HepG2 (cell line): ENCODE data around the gene GRAMD1A. TPM values are rescaled to one million over a fixed set of nuclear protein-coding genes. Genes with fewer than 3 reads are reported as not detected.
"Not testable (repeated sequence)": the region's sequence is repeated elsewhere in the genome, so short reads cannot be mapped to it uniquely, and the experiment has no call there.

Experiments
- ATAC-seq: fragments of 200-7000 bp; cut with Tn5 transposase; 3 replicates; pipeline ENCODE4 v1.9.1; 2020; ENCODE audit warnings: mild to moderate bottlenecking, moderate library complexity
- BruUV-seq: library from RNA; stranded (reverse); fragments of 400-500 nt; replicated peaks from 2 replicates; lab custom pipeline; 2021; lab: Mats Ljungman, UMichigan
- CTCF ChIA-PET: fragments of 300-600 bp; formaldehyde crosslinking; extraction: SDS; loops from one replicate; lab custom pipeline; 2021; ENCODE audit warnings: low total read pairs, inconsistent platforms, low intra/inter-chr PET ratio; lab: Yijun Ruan, JAX
- POLR2A ChIA-PET: fragments of 350-600 bp; sonication (Branson Sonifier 250); formaldehyde crosslinking; loops from one replicate; lab custom pipeline; 2020; ENCODE audit warnings: antibody characterized with exemption, inconsistent platforms; lab: Yijun Ruan, JAX
- DNase-seq: peaks from one replicate; pipeline ENCODE4 v3.0.0-alpha.2; 2015; ENCODE audit warnings: low spot score
- FAIRE-seq: peaks from 3 replicates; lab custom pipeline; 2011; peaks lifted over from hg19 to GRCh38; lab: Jason Lieb, UNC
- H2AFZ ChIP-seq: one replicate; pipeline ENCODE4 v1.6.1; 2011; ENCODE audit warnings: low read length, inconsistent platforms
- H3K27ac ChIP-seq: fragments of 300-600 bp; 3 replicates; pipeline ENCODE4 v1.8.0; 2011; ENCODE audit warnings: mixed run types, mild to moderate bottlenecking, mixed read lengths, low read length, inconsistent platforms; ENCODE audit not compliant: insufficient read depth; ENCODE audit errors: extremely low read length
- H3K27me3 ChIP-seq, 2 experiments: fragments of 200-600 bp in 1 of 2; 2 replicates in 1 of 2; 3 replicates in 1 of 2; pipeline versions ENCODE4 v1.6.0 to v1.8.0; 2011; ENCODE audit warnings: low read length in 2 of 2, mild to moderate bottlenecking in 2 of 2, moderate library complexity in 2 of 2, inconsistent platforms in 1 of 2; ENCODE audit not compliant: insufficient read depth in 2 of 2, control insufficient read depth in 1 of 2
- H3K36me3 ChIP-seq, 2 experiments: fragments of 200-600 bp in 1 of 2; replicated peaks in 1 of 2; 2 replicates in 1 of 2; 3 replicates in 1 of 2; pipeline versions ENCODE4 v1.5.1 to v1.8.0; 2011; ENCODE audit warnings: low read length in 2 of 2, inconsistent platforms in 1 of 2; ENCODE audit not compliant: insufficient read depth in 2 of 2, control insufficient read depth in 1 of 2
- H3K4me1 ChIP-seq: 2 replicates; pipeline ENCODE4 v1.5.1; 2012; ENCODE audit warnings: low read length, inconsistent platforms; ENCODE audit not compliant: insufficient read depth
- H3K4me2 ChIP-seq: 2 replicates; pipeline ENCODE4 v1.6.0; 2011; ENCODE audit warnings: low read depth, low read length, inconsistent platforms
- H3K4me3 ChIP-seq, 3 experiments: fragments of 200-600 bp in 1 of 3; sonication (generic), shearing (Covaris generic) in 1 of 3; replicated peaks in 1 of 3; 2 replicates each; pipeline ENCODE4 v1.5.1; 2011 to 2016; ENCODE audit warnings: low read length in 3 of 3, inconsistent platforms in 2 of 3, low read depth in 2 of 3, mild to moderate bottlenecking in 2 of 3, control low read depth in 1 of 3, mixed read lengths in 1 of 3; ENCODE audit not compliant: insufficient read depth in 1 of 3
- H3K79me2 ChIP-seq: one replicate; pipeline ENCODE4 v1.6.1; 2011; ENCODE audit warnings: low read length, inconsistent platforms; ENCODE audit not compliant: insufficient read depth
- H3K9ac ChIP-seq: 2 replicates; pipeline ENCODE4 v1.6.0; 2011; ENCODE audit warnings: mild to moderate bottlenecking, low read depth, low read length, inconsistent platforms; ENCODE audit not compliant: insufficient read depth
- H3K9me3 ChIP-seq: 2 replicates; pipeline ENCODE4 v1.5.1; 2012; ENCODE audit warnings: mild to moderate bottlenecking, low read length
- H4K20me1 ChIP-seq: 2 replicates; pipeline ENCODE4 v1.6.0; 2011; ENCODE audit warnings: inconsistent platforms, mild to moderate bottlenecking, low read length, moderate library complexity; ENCODE audit not compliant: insufficient read depth
- ELF4 ChIP-seq: sonication (generic); formaldehyde crosslinking; IDR thresholded peaks from 2 replicates; pipeline ENCODE4 v1.5.0; 2020; ENCODE audit warnings: missing genetic modification reagents, mild to moderate bottlenecking, moderate library complexity, borderline replicate concordance
- IRX3 ChIP-seq: sonication (generic); formaldehyde crosslinking; IDR thresholded peaks from 2 replicates; pipeline ENCODE4 v1.8.1; 2023; ENCODE audit warnings: mild to moderate bottlenecking, low read depth, missing genetic modification reagents, borderline replicate concordance
- PATZ1 ChIP-seq: sonication (generic); formaldehyde crosslinking; IDR thresholded peaks from 2 replicates; pipeline ENCODE4 v1.4.0; 2020; ENCODE audit warnings: missing genetic modification reagents
- POLR2AphosphoS5 ChIP-seq: IDR thresholded peaks from 2 replicates; pipeline ENCODE4 v1.6.1; 2012; ENCODE audit warnings: low read depth, low read length
- POLR2G ChIP-seq: fragments of 200-400 bp; formaldehyde crosslinking; IDR thresholded peaks from 2 replicates; pipeline ENCODE4 v1.6.1; 2018; ENCODE audit warnings: mild to moderate bottlenecking, low read depth, low read length, moderate library complexity
- SAP130 ChIP-seq: IDR thresholded peaks from 2 replicates; pipeline ENCODE4 v1.6.1; 2016; ENCODE audit warnings: low read depth
- ZBTB39 ChIP-seq: sonication (generic); formaldehyde crosslinking; IDR thresholded peaks from 2 replicates; pipeline ENCODE4 v1.5.0; 2020; ENCODE audit warnings: missing genetic modification reagents
- ZNF121 ChIP-seq: sonication (generic); formaldehyde crosslinking; IDR thresholded peaks from 2 replicates; pipeline ENCODE4 v1.5.0; 2020; ENCODE audit warnings: mild to moderate bottlenecking, missing genetic modification reagents
- ZNF710 ChIP-seq: sonication (generic); formaldehyde crosslinking; IDR thresholded peaks from 2 replicates; pipeline ENCODE4 v1.5.0; 2020; ENCODE audit warnings: mild to moderate bottlenecking, missing genetic modification reagents, borderline replicate concordance
- ZNF776 ChIP-seq: sonication (generic); formaldehyde crosslinking; IDR thresholded peaks from 2 replicates; pipeline ENCODE4 v1.4.0; 2020; ENCODE audit warnings: mild to moderate bottlenecking, missing genetic modification reagents
- WGBS: methylation state at CpG from one replicate; pipeline ENCODE4 v1.1.6; 2017; ENCODE audit warnings: low lambda C conversion rate; 5-methylcytosine and 5-hydroxymethylcytosine counted together
- in situ Hi-C: cut with HindIII; loops from 2 replicates; pipeline ENCODE4 v1.10.0; 2017; ENCODE audit warnings: low pct_unique_long_range_greater_than_20kb; ENCODE audit not compliant: extremely low pct_ligation_motif_present
- intact Hi-C: fragments of 100-400 bp; cut with micrococcal nuclease; formaldehyde crosslinking; loops from one replicate; pipeline ENCODE4 v1.10.0; 2022; ENCODE audit not compliant: unreplicated experiment
- polyA plus RNA-seq, 8 experiments: library from polyadenylated mRNA; depleted of rRNA in 3 of 8; stranded (reverse) in 7 of 8; unstranded in 1 of 8; fragments of >200 nt; fragmentation: Illumina TruSeq in 4 of 8; extraction: Trizol in 4 of 8; gene quantifications; 2 replicates each; pipeline versions ENCODE4 v1.2.1 to v1.2.3, GENCODE V29; 2011 to 2016; ENCODE audit warnings: low read depth in 4 of 8, missing spikeins in 1 of 8, mixed read lengths in 1 of 8; ENCODE audit not compliant: insufficient read depth in 1 of 8
- total RNA-seq, 5 experiments: library from RNA; depleted of rRNA; stranded (reverse); fragments of >200 nt; fragmentation: Illumina TruSeq; extraction: Trizol; gene quantifications; 2 replicates each; pipeline ENCODE4 v1.2.3, GENCODE V29; 2016; ENCODE audit warnings: low read depth in 1 of 5

The GRAMD1A gene
- total and polyA plus RNA-seq, 2 of the 13 experiments (the other 11 are each of a cell fraction or from before 2014, with no cell fraction given): 14.7 to 181 TPM

DNA sequence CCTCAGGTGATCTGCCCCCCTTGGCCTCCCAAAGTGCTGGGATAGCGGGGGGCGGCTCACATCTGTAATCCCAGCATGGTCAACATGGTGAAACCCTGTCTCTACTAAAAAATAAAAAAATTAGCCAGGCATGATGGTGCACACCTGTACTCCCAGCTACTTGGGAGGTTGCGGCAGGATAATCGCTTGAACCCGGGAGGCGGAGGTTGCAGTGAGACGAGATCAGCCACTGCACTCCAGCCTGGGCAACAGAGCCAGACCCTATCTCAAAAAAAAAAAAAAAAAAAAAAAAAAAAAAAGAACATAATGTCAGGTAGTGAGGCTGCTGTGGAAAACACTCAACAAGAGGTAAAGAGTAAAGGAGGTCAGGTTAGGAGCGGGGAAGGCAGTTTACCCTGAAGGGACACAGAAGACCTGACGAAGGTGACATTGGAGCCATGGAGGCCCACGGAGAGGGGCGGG lies 29.2 kb downstream of the GRAMD1A start:
- H3K27me3 ChIP-seq, DNase-seq, H3K79me2 ChIP-seq: not testable (repeated sequence)
- TF ChIP-seq POLR2AphosphoS5: 0 out of 2 replicates have a peak, but pooled peaks have one; percentile 23
- TF ChIP-seq ZNF121 (CRISPR knock-in tag): peak; percentile 63
- TF ChIP-seq, all 625 proteins: peak for 2; not testable (repeated sequence) for 623
- H4K20me1 ChIP-seq, H3K9ac ChIP-seq, BruUV-seq, FAIRE-seq, in situ Hi-C loops, H3K9me3 ChIP-seq, H2AFZ ChIP-seq, ATAC-seq, intact Hi-C loops, H3K27ac ChIP-seq: not testable (repeated sequence)
- peak overlapping the region; percentile 93 for H3K4me2 ChIP-seq
- ChIA-PET CTCF (interaction anchor here (0.9 kb wide), 1 partner anchor 57 kb away, joined by 3 read pairs; no protein-coding TSS in a partner anchor), POLR2A (interaction anchor here (0.7 kb wide), 1 partner anchor 103 kb away, joined by 3 read pairs; the partner anchor contains the start of gene ZNF30)
- peaks cover 38% of the 10 kb centered on the region for H3K4me1 ChIP-seq
- peak overlapping the region; percentile 55 to 77 (median 68); a peak in 3 of 6 replicates for H3K4me3 ChIP-seq
- 70% methylated on average over 11 of the region's 11 CpGs for WGBS
- peaks cover 8 to 41% of the 10 kb centered on the region in 2 experiments for H3K36me3 ChIP-seq

- Histone ChIP-seq H3K4me1 (peaks cover 38% of the 10 kb centered on the region), H3K36me3 (peaks cover 6 to 41% of the 10 kb centered on the region in 2 experiments), H2AFZ (no peak overlapping the region), H3K4me2 (peak overlapping the region; percentile 93), H3K9ac (peak overlapping the region; percentile 65), H3K27me3 (peaks cover 0 to 4% of the 10 kb centered on the region in 2 experiments; a peak in 1 of 5 replicates), H3K27ac (no peak overlapping the region), H3K79me2 (no peaks in the 10 kb centered on the region), H3K9me3 (no peaks in the 10 kb centered on the region), H4K20me1 (no peaks in the 10 kb centered on the region), H3K4me3 (peak overlapping the region; percentile 55 to 77 (median 68); a peak in 5 of 6 replicates)
- ATAC-seq (peak; percentile 10), FAIRE-seq (no peak), DNase-seq (no peak)
- POLR2A ChIA-PET: interaction anchor here (0.7 kb wide), 1 partner anchor 103 kb away, joined by 3 read pairs; the partner anchor contains the start of gene ZNF30
- intact Hi-C loops: no loop called here
- no TSS peak for BruUV-seq
- in situ Hi-C loops: no loop called here
- CTCF ChIA-PET: interaction anchor here (0.9 kb wide), 1 partner anchor 57 kb away, joined by 3 read pairs; no protein-coding TSS in a partner anchor
- WGBS: 13% methylated on average over 6 of the region's 11 CpGs
- TF ChIP-seq ZNF776 (0 out of 2 replicates have a peak, but pooled peaks have one; percentile 25), IRX3 (no peak), ELF4 (CRISPR knock-in tag) (no peak), PATZ1 (CRISPR knock-in tag) (peak; percentile 20; the same call in 1 of the 2 replicates), ZNF710 (CRISPR knock-in tag) (0 out of 2 replicates have a peak, but pooled peaks have one; percentile 43), ZBTB39 (no peak), SAP130 (CRISPR knock-in tag) (0 out of 2 replicates have a peak, but pooled peaks have one; percentile 15), POLR2G (peak; percentile 60)
Observed at GRCh38 chr19:35029737-35030256, 29.7 kb downstream of the GRAMD1A start.
